GM21381 (cell line): Measurements from ENCODE around the gene HMGCS2.
A peak's percentile ranks its signal among the peaks of the same experiment; 100 is the strongest.

Experiments used
- ATAC-seq: cut with Tn5 transposase; IDR thresholded peaks from one replicate; pipeline ENCODE4 v1.9.1; 2021; ENCODE audit warnings: mild to moderate bottlenecking, moderate library complexity; ENCODE audit not compliant: unreplicated experiment

The HMGCS2 gene

DNA sequence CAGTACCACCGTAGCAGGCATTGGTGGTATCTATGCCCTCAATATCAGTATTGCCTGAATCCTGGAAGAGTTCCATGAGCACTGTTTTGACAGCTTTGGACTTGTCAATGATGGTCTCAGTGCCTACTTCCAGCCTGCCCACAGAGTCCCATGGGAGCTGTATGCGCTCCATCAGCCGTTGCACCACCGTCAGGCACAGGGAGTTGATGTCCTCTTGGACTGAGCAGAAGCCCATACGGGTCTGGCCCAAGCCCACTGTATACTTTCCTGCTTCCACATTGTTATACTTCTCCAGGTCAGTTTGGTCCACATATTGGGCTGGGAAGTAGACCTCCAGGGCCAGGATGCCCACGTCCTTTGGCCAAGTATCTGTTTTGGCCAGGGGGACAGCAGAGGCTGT lies 4.5 kb downstream of the HMGCS2 start:
- no peak for ATAC-seq

- no peak for ATAC-seq
Measured at GRCh38 chr1:119762953-119763352, 5.8 kb downstream of the HMGCS2 start.

GRCh38 chr1:119762409-119762808 lies 6.3 kb downstream of the HMGCS2 start:
- no peak for ATAC-seq

GRCh38 chr1:119758584-119758983 lies 10.1 kb downstream of the HMGCS2 start:
- no peak for ATAC-seq

DNA sequence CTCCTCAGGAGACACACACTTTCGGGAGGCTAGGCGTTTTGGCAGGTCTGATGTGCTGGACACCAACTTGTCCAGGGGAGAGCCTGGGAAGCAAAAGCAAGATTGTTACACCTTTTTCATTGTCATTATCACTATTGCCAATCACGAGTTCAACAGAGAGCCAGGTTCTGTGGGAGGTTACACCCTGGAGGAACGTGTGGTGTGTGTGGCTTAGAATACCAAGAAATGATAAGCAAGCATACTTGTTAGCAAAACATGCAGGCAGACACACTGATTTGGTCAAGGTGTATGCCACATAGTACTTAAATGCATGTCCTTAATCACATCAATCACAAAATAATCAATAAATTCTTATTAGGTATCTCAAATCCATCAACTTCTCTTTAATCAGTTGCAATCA lies 16.1 kb downstream of the HMGCS2 start:
- ATAC-seq = no peak

- ATAC-seq = no peak
Measured at GRCh38 chr1:119748040-119748439, 20.7 kb downstream of the HMGCS2 start.

GRCh38 chr1:119747451-119747850 lies 21.3 kb downstream of the HMGCS2 start:
- ATAC-seq = no peak

GRCh38 chr1:119745034-119745433 lies 23.7 kb downstream of the HMGCS2 start:
- no peak for ATAC-seq

DNA sequence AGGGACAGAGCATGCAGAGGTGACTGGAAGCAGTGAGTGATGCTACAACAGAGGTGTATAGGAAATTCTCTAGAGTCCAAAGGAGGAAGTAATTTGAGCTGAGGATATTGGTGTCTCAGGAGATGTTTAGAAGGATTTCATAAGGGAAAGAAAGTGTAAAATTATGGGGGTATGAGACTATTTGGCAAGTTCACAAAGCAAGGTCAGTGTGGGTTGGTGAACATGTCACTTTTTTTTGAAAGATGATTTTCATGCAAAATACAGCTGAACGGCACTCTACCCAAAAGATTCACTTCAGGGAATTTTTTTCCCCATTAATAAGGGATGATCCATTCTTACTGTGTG lies 24.1 kb downstream of the HMGCS2 start:
- ATAC-seq = no peak

DNA sequence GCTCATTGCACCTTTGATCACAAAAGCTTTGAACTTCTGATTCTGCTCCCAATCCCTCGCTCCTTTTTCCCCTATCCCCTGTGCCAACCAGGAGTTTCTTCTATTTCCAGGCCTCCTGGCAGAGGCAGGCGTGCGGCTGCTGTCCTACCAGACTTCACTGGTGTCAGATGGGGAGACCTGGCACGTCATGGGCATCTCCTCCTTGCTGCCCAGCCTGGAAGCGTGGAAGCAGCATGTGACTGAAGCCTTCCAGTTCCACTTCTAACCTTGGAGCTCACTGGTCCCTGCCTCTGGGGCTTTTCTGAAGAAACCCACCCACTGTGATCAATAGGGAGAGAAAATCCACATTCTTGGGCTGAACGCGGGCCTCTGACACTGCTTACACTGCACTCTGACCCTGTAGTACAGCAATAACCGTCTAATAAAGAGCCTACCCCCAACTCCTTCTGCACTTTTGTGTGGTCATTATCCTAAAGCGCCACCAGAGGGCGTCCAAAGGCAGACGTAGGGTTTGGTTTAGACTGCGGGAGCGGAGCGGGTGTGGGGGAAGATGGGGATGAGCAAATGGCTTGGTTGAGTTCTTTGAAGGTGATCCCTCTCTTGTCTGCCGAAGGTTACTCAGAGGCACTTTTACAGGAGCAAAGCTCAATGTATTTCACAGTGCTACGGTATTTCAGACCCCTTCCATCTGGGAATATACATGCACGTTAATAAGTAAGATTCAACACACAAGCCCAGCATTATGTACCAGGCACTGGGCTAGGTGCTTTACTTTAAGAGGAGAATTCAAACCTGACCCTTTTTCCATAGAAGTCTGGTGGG lies 24.7 kb downstream of the HMGCS2 start:
- ATAC-seq = peak; percentile 73

GRCh38 chr1:119743308-119743707 lies 25.4 kb downstream of the HMGCS2 start:
- ATAC-seq = no peak

- no peak for ATAC-seq
Measured at GRCh38 chr1:119742677-119743076, 26.0 kb downstream of the HMGCS2 start.

DNA sequence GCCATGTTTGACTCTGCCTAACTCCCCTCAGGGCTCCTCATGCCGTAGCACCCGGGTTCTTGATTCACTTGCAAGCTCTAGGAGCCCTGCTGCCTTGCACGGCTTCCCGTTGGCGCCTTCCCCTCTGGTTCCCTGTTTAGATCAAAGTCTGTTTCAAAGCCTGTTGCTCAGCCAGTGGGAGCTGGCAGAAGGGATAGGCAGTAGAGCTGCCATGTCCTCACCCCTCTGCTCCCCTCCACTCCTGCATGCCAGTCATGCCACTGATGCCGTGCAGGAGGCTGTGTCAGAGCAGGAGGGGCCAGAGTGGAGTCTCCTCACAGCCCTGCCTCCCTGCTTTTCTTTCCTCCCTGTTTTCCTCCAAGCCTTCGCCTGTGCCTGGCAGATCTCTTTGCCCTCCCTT lies 26.5 kb downstream of the HMGCS2 start:
- ATAC-seq = no peak

DNA sequence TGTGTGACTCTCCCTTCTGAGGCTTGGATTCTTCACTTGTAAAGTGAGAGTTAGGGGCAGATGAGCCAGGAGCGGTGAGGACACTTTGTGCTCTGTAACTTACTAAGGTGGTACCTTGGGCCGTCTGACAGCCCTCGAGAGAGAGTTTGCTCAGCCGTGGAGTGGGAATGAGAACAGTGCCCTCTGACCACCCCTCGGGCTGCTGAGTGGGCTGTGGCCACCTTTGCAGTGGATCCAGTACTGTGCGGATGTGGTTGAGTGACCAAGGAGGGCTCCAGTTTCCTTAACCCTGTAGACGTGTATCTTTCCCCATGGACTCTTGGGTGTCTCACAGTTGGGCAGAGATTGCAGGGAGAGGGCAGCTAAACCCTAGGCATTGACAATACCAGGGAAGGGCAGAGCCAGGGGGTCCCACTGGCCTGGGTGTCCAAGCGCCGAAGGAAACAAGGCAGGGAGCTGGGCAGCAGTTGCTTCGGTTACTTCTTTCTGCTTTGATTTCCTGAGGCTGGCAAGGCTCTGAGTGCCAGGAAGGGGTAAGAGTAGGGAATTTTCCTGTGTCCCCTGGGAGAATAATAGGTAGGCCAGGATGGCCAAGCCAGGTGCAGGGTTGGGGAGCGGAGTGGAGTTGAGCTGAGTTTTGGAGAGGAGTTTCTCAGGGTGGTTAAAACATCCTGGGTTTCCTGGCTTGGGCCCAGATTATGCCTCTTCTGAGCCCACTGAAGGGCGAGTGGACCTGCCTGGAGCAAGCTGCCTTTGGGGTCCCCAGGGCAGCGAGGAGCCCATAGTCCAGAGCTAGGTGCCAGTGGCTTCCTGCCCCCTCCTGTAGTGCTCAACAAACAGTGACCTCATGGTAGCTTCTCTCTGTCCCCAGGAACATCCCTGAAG lies 27.6 kb downstream of the HMGCS2 start:
- ATAC-seq = no peak

DNA sequence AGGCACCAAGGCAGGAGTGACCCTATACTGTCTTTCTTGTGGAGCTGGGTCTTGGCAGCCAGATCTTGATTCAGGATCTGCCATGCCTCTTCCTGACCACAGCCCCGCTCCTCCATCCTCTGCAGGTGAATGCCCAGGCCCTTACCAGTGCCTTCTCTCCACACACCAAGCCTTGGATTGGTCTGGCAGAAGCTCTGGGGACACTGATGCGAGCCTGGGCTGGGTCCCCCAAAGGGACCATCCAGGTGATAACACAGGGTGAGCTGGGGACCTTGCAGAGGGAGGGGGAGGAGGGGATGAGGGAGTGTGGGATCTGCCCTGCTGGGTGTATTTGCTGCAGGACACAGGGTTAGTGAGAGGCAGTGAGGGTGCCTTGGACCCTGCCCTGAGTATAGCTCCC lies 28.4 kb downstream of the HMGCS2 start:
- ATAC-seq = no peak

DNA sequence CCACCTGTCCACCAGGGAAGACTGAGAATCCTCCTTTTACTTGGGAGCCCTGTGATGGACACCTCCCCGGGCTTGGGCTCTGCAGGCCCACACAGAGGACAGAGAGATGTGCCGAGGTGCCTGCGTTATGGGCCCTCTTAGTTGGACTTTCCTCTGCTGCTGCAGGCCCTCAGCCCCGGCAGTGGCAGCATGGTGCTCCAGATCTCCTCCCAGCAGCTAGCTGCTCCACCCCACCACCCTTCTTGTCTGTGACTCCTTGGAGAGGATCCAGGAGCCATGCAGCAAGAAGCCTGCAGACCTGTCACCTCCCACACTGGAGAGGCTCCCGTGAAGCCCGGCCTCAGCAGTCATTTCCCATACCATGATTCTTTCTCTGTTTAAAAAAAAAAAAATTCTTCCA lies 29.6 kb downstream of the HMGCS2 start:
- no peak for ATAC-seq

GRCh38 chr1:119738100-119738720 lies 30.5 kb downstream of the HMGCS2 start:
- no peak for ATAC-seq

DNA sequence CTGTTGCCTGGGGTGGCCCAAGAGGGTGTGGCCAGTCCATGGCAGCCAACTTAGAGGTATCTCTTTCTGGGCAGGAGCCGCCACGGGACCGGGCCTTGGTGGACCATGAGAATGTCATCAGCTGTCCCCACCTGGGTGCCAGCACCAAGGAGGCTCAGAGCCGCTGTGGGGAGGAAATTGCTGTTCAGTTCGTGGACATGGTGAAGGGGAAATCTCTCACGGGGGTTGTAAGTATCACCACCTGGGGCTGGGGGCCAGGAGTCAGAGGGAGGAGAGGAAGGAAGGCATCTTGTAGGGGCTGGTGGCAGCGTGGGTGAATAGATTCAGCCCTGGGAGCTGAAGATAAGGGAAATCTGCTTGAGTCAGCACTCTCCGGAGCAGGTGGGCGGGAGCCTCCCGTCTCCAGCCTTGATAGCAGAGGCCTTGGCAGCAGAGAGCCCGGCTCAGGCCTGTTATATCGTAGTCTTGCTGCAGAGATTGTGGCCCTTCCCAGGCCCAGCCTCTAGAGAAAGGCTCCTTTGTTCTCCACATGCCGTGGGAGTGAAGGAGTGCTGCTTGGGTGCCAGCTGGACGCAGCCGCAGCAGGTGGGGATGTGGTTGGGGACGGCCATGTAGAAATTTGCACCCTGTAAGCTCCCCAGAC lies 31.5 kb downstream of the HMGCS2 start:
- no peak for ATAC-seq

- ATAC-seq = no peak
Measured at GRCh38 chr1:119736649-119737039, 32.1 kb downstream of the HMGCS2 start.

- no peak for ATAC-seq
Measured at GRCh38 chr1:119735217-119735616, 33.5 kb downstream of the HMGCS2 start.

DNA sequence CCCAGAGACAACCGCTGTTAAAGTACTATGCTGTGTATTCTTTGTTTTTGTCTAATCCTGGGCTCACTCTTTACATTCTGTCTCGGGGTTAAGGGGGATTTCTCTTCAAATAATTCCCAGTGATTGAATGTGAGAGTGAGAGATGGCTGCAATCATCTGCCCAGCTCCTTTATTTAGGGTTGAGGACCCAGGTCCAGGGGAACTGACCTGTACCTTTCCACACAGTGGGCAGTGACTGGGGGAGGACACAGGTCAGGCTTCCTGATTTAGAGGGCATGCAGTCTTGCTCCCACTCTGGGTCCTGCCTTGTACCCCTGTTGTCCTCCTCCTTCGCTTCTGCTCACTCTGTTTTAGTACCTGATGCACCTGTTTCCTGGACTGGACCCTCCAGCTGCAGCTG lies 35.0 kb downstream of the HMGCS2 start:
- ATAC-seq = no peak
